Measurements from ENCODE around the gene WT1. TPM values are rescaled to one million over a fixed set of nuclear protein-coding genes. Genes with fewer than 3 reads are reported as not detected.
"Not testable (repeated sequence)": the region's sequence is repeated elsewhere in the genome, so short reads cannot be mapped to it uniquely, and the experiment has no call there.

WT1 gene
- polyA plus RNA-seq (2013, experiment 1 of 2): 1.0 TPM
- 0.92 TPM for polyA plus RNA-seq (2013, experiment 2 of 2)

GRCh38 chr11:32435511-32435941 lies at the start of gene WT1:
TSS of gene WT1 (minus strand) at chr11:32435539.
- WGBS (ENCODE audit: extremely low coverage, insufficient coverage, low lambda C conversion rate): no CpG with 5 or more reads among the region's 25 CpGs
- H4K5ac ChIP-seq (ENCODE audit: low read length): no peak within 1 kb of the TSS
- peak within 1 kb of the TSS; percentile 40 for H3K4me3 ChIP-seq (ENCODE audit: low read length)
- H2BK15ac ChIP-seq (replicated peaks; ENCODE audit: low read depth): no peak within 1 kb of the TSS
- no peaks in the 10 kb centered on the region for H3K79me1 ChIP-seq (ENCODE audit: low read length)
- no peak within 1 kb of the TSS for H3K4ac ChIP-seq (ENCODE audit: low read depth, low read length)
- H3K27me3 ChIP-seq (ENCODE audit: insufficient read depth, low read length, poor library complexity): peaks cover 68% of the 10 kb centered on the region
- H3K18ac ChIP-seq (ENCODE audit: low read length): no peak within 1 kb of the TSS
- peaks cover 6% of the 10 kb centered on the region for H3K4me1 ChIP-seq (ENCODE audit: control insufficient read depth, low read depth, low read length)
- H2BK120ac ChIP-seq (ENCODE audit: low read depth, low read length): no peak within 1 kb of the TSS
- H2BK5ac ChIP-seq (ENCODE audit: low read length): no peak within 1 kb of the TSS
- peak within 1 kb of the TSS; percentile 85 for H3K56ac ChIP-seq (ENCODE audit: low read length)
- no peaks in the 10 kb centered on the region for H3K36me3 ChIP-seq (ENCODE audit: control insufficient read depth, insufficient read depth, low read length)
- no peak within 1 kb of the TSS for H3K27ac ChIP-seq (ENCODE audit: low read depth, low read length)
- H2AK5ac ChIP-seq (ENCODE audit: low read length): no peak within 1 kb of the TSS
- H3K4me2 ChIP-seq (ENCODE audit: low read length): peak within 1 kb of the TSS; percentile 84
- no peaks in the 10 kb centered on the region for H3K79me2 ChIP-seq (ENCODE audit: control insufficient read depth, insufficient read depth, low read length)
- peak; percentile 68 for DNase-seq
- H3K23ac ChIP-seq (ENCODE audit: low read length): peak within 1 kb of the TSS; percentile 66
- H3K9ac ChIP-seq (ENCODE audit: low read length): peak within 1 kb of the TSS; percentile 57
- H4K8ac ChIP-seq (ENCODE audit: low read depth, low read length): no peak within 1 kb of the TSS

GRCh38 chr11:32479291-32479690 lies 44.0 kb upstream of the WT1 start:
- H3K9ac ChIP-seq (ENCODE audit: low read length): no peak overlapping the region
- no peak overlapping the region for H2BK15ac ChIP-seq (replicated peaks; ENCODE audit: low read depth)
- DNase-seq: no peak
- H3K36me3 ChIP-seq (ENCODE audit: control insufficient read depth, insufficient read depth, low read length): no peaks in the 10 kb centered on the region
- no peaks in the 10 kb centered on the region for H3K79me1 ChIP-seq (ENCODE audit: low read length)
- H3K18ac ChIP-seq (ENCODE audit: low read length): no peak overlapping the region
- no peak overlapping the region for H3K4me3 ChIP-seq (ENCODE audit: low read length)
- H3K27ac ChIP-seq (ENCODE audit: low read depth, low read length): no peak overlapping the region
- no CpG with 5 or more reads among the region's 4 CpGs for WGBS (ENCODE audit: extremely low coverage, insufficient coverage, low lambda C conversion rate)
- no peak overlapping the region for H4K8ac ChIP-seq (ENCODE audit: low read depth, low read length)
- no peak overlapping the region for H3K23ac ChIP-seq (ENCODE audit: low read length)
- no peak overlapping the region for H4K5ac ChIP-seq (ENCODE audit: low read length)
- H3K4me2 ChIP-seq (ENCODE audit: low read length): no peak overlapping the region
- no peak overlapping the region for H2AK5ac ChIP-seq (ENCODE audit: low read length)
- H3K4ac ChIP-seq (ENCODE audit: low read depth, low read length): no peak overlapping the region
- H3K79me2 ChIP-seq (ENCODE audit: control insufficient read depth, insufficient read depth, low read length): no peaks in the 10 kb centered on the region
- no peaks in the 10 kb centered on the region for H3K27me3 ChIP-seq (ENCODE audit: insufficient read depth, low read length, poor library complexity)
- no peak overlapping the region for H2BK120ac ChIP-seq (ENCODE audit: low read depth, low read length)
- no peaks in the 10 kb centered on the region for H3K4me1 ChIP-seq (ENCODE audit: control insufficient read depth, low read depth, low read length)
- no peak overlapping the region for H3K56ac ChIP-seq (ENCODE audit: low read length)
- H2BK5ac ChIP-seq (ENCODE audit: low read length): no peak overlapping the region

GRCh38 chr11:32478277-32478731 lies 43.0 kb upstream of the WT1 start:
- H2BK120ac ChIP-seq (ENCODE audit: low read depth, low read length): no peak overlapping the region
- no peak overlapping the region for H2BK5ac ChIP-seq (ENCODE audit: low read length)
- H3K27me3 ChIP-seq (ENCODE audit: insufficient read depth, low read length, poor library complexity): no peaks in the 10 kb centered on the region
- H2BK15ac ChIP-seq (replicated peaks; ENCODE audit: low read depth): no peak overlapping the region
- no peak overlapping the region for H4K8ac ChIP-seq (ENCODE audit: low read depth, low read length)
- H3K18ac ChIP-seq (ENCODE audit: low read length): no peak overlapping the region
- no peak overlapping the region for H4K5ac ChIP-seq (ENCODE audit: low read length)
- H3K27ac ChIP-seq (ENCODE audit: low read depth, low read length): no peak overlapping the region
- H2AK5ac ChIP-seq (ENCODE audit: low read length): no peak overlapping the region
- H3K79me2 ChIP-seq (ENCODE audit: control insufficient read depth, insufficient read depth, low read length): no peaks in the 10 kb centered on the region
- WGBS (ENCODE audit: extremely low coverage, insufficient coverage, low lambda C conversion rate): no CpG with 5 or more reads among the region's 7 CpGs
- H3K79me1 ChIP-seq (ENCODE audit: low read length): no peaks in the 10 kb centered on the region
- no peak for DNase-seq
- H3K23ac ChIP-seq (ENCODE audit: low read length): no peak overlapping the region
- no peak overlapping the region for H3K4me2 ChIP-seq (ENCODE audit: low read length)
- no peaks in the 10 kb centered on the region for H3K4me1 ChIP-seq (ENCODE audit: control insufficient read depth, low read depth, low read length)
- no peak overlapping the region for H3K56ac ChIP-seq (ENCODE audit: low read length)
- H3K4ac ChIP-seq (ENCODE audit: low read depth, low read length): no peak overlapping the region
- H3K4me3 ChIP-seq (ENCODE audit: low read length): no peak overlapping the region
- H3K36me3 ChIP-seq (ENCODE audit: control insufficient read depth, insufficient read depth, low read length): no peaks in the 10 kb centered on the region
- no peak overlapping the region for H3K9ac ChIP-seq (ENCODE audit: low read length)

GRCh38 chr11:32473282-32473909 lies 38.1 kb upstream of the WT1 start:
- Histone ChIP-seq H2BK5ac (ENCODE audit: low read length) (no peak overlapping the region), H4K5ac (ENCODE audit: low read length) (no peak overlapping the region), H3K27ac (ENCODE audit: low read depth, low read length) (no peak overlapping the region), H3K79me1 (ENCODE audit: low read length) (no peaks in the 10 kb centered on the region), H3K9ac (ENCODE audit: low read length) (no peak overlapping the region), H3K79me2 (ENCODE audit: control insufficient read depth, insufficient read depth, low read length) (no peaks in the 10 kb centered on the region), H3K23ac (ENCODE audit: low read length) (no peak overlapping the region), H3K4ac (ENCODE audit: low read depth, low read length) (no peak overlapping the region), H3K18ac (ENCODE audit: low read length) (no peak overlapping the region), H3K4me2 (ENCODE audit: low read length) (no peak overlapping the region), H3K4me3 (ENCODE audit: low read length) (no peak overlapping the region), H3K4me1 (ENCODE audit: control insufficient read depth, low read depth, low read length) (no peaks in the 10 kb centered on the region), H2AK5ac (ENCODE audit: low read length) (no peak overlapping the region), H2BK120ac (ENCODE audit: low read depth, low read length) (no peak overlapping the region), H4K8ac (ENCODE audit: low read depth, low read length) (no peak overlapping the region), H2BK15ac (replicated peaks; ENCODE audit: low read depth) (no peak overlapping the region), H3K56ac (ENCODE audit: low read length) (no peak overlapping the region), H3K27me3 (ENCODE audit: insufficient read depth, low read length, poor library complexity) (no peaks in the 10 kb centered on the region), H3K36me3 (ENCODE audit: control insufficient read depth, insufficient read depth, low read length) (no peaks in the 10 kb centered on the region)
- DNase-seq: no peak
- WGBS (ENCODE audit: extremely low coverage, insufficient coverage, low lambda C conversion rate): no CpG with 5 or more reads among the region's 5 CpGs

- no peaks in the 10 kb centered on the region for H3K4me1 ChIP-seq (ENCODE audit: control insufficient read depth, low read depth, low read length)
- no peak overlapping the region for H3K4me3 ChIP-seq (ENCODE audit: low read length)
- H2AK5ac ChIP-seq (ENCODE audit: low read length): no peak overlapping the region
- H3K4ac ChIP-seq (ENCODE audit: low read depth, low read length): no peak overlapping the region
- no peak overlapping the region for H4K8ac ChIP-seq (ENCODE audit: low read depth, low read length)
- no peak overlapping the region for H3K4me2 ChIP-seq (ENCODE audit: low read length)
- no peak overlapping the region for H3K23ac ChIP-seq (ENCODE audit: low read length)
- no peak overlapping the region for H4K5ac ChIP-seq (ENCODE audit: low read length)
- H2BK120ac ChIP-seq (ENCODE audit: low read depth, low read length): no peak overlapping the region
- no peaks in the 10 kb centered on the region for H3K27me3 ChIP-seq (ENCODE audit: insufficient read depth, low read length, poor library complexity)
- no peak for DNase-seq
- H2BK5ac ChIP-seq (ENCODE audit: low read length): no peak overlapping the region
- H3K9ac ChIP-seq (ENCODE audit: low read length): no peak overlapping the region
- H3K27ac ChIP-seq (ENCODE audit: low read depth, low read length): no peak overlapping the region
- H3K79me1 ChIP-seq (ENCODE audit: low read length): no peaks in the 10 kb centered on the region
- no peak overlapping the region for H3K18ac ChIP-seq (ENCODE audit: low read length)
- no peaks in the 10 kb centered on the region for H3K36me3 ChIP-seq (ENCODE audit: control insufficient read depth, insufficient read depth, low read length)
- H2BK15ac ChIP-seq (replicated peaks; ENCODE audit: low read depth): no peak overlapping the region
- H3K79me2 ChIP-seq (ENCODE audit: control insufficient read depth, insufficient read depth, low read length): no peaks in the 10 kb centered on the region
- WGBS (ENCODE audit: extremely low coverage, insufficient coverage, low lambda C conversion rate): no CpG with 5 or more reads among the region's 4 CpGs
- H3K56ac ChIP-seq (ENCODE audit: low read length): no peak overlapping the region
These were observed 36.9 kb upstream of the WT1 start for GRCh38 chr11:32472226-32472625.

- not testable (repeated sequence) for H3K4ac ChIP-seq (ENCODE audit: low read depth, low read length); H3K4me3 ChIP-seq (ENCODE audit: low read length); H2BK5ac ChIP-seq (ENCODE audit: low read length); H3K4me2 ChIP-seq (ENCODE audit: low read length); H3K36me3 ChIP-seq (ENCODE audit: control insufficient read depth, insufficient read depth, low read length); H3K23ac ChIP-seq (ENCODE audit: low read length); H3K79me2 ChIP-seq (ENCODE audit: control insufficient read depth, insufficient read depth, low read length); H3K56ac ChIP-seq (ENCODE audit: low read length); H3K9ac ChIP-seq (ENCODE audit: low read length); H4K8ac ChIP-seq (ENCODE audit: low read depth, low read length); H3K27ac ChIP-seq (ENCODE audit: low read depth, low read length); H2BK15ac ChIP-seq (replicated peaks; ENCODE audit: low read depth); DNase-seq; H3K18ac ChIP-seq (ENCODE audit: low read length); H2AK5ac ChIP-seq (ENCODE audit: low read length); H3K27me3 ChIP-seq (ENCODE audit: insufficient read depth, low read length, poor library complexity); H3K4me1 ChIP-seq (ENCODE audit: control insufficient read depth, low read depth, low read length); H2BK120ac ChIP-seq (ENCODE audit: low read depth, low read length); H4K5ac ChIP-seq (ENCODE audit: low read length); H3K79me1 ChIP-seq (ENCODE audit: low read length)
- no CpG with 5 or more reads among the region's 4 CpGs for WGBS (ENCODE audit: extremely low coverage, insufficient coverage, low lambda C conversion rate)
These were observed 36.2 kb upstream of the WT1 start for GRCh38 chr11:32471544-32471943.
